Esophagus muscularis mucosa (tissue), 4 donors: Measurements from ENCODE around the gene ACTC1. TPM values are rescaled to one million over a fixed set of nuclear protein-coding genes. Genes with fewer than 3 reads are reported as not detected.

ENCODE experiments used
- DNase-seq: peaks from one replicate; pipeline ENCODE4 v3.0.0-alpha.2; 2017; ENCODE audit errors: extremely low spot score
- H3K27ac ChIP-seq, 4 donors: fragments of 200-600 bp; sonication (generic); replicated peaks in 1 of 4; 1 replicate in 3 of 4; 2 replicates in 1 of 4; pipeline ENCODE4 v1.5.1; 2016 to 2019; ENCODE audit warnings: mild to moderate bottlenecking in 1 of 4
- H3K27me3 ChIP-seq, 4 donors: fragments of 200-600 bp; sonication (generic); one replicate each; pipeline versions ENCODE4 v1.5.1 to v1.6.0; 2016 to 2019
- H3K36me3 ChIP-seq, 4 donors: fragments of 200-600 bp; sonication (generic); one replicate each; pipeline ENCODE4 v1.5.1; 2016 to 2019
- H3K4me1 ChIP-seq, 4 donors: fragments of 200-600 bp; sonication (generic); one replicate each; pipeline ENCODE4 v1.5.1; 2016 to 2019
- H3K4me3 ChIP-seq, 4 donors: fragments of 200-600 bp; sonication (generic); 1 replicate in 2 of 4; 2 replicates in 2 of 4; pipeline ENCODE4 v1.5.1; 2016 to 2019; ENCODE audit warnings: mild to moderate bottlenecking in 4 of 4, moderate library complexity in 1 of 4
- H3K9me3 ChIP-seq, 4 donors: fragments of 200-600 bp; sonication (generic); 1 replicate in 3 of 4; 2 replicates in 1 of 4; pipeline ENCODE4 v1.5.1; 2016 to 2019
- CTCF ChIP-seq, 3 experiments: fragments of 200-600 bp in 2 of 3; fragments of 450-650 bp in 1 of 3; sonication (generic) in 2 of 3; IDR thresholded peaks; one replicate each; pipeline ENCODE4 v1.5.1; 2017 to 2019; ENCODE audit warnings: antibody characterized with exemption in 3 of 3, mild to moderate bottlenecking in 2 of 3, moderate library complexity in 1 of 3
- EP300 ChIP-seq: sonication (generic); formaldehyde crosslinking; IDR thresholded peaks from one replicate; pipeline ENCODE4 v1.6.1; 2017; ENCODE audit warnings: antibody characterized with exemption
- POLR2A ChIP-seq: fragments of 450-650 bp; IDR thresholded peaks from one replicate; pipeline ENCODE4 v1.6.1; 2017; ENCODE audit warnings: antibody characterized with exemption, moderate library complexity, mild to moderate bottlenecking, low read depth
- POLR2AphosphoS5 ChIP-seq, 2 donors: sonication (generic); formaldehyde crosslinking; IDR thresholded peaks; one replicate each; pipeline ENCODE4 v1.6.1; 2017; ENCODE audit warnings: antibody characterized with exemption in 2 of 2
- WGBS: methylation state at CpG from one replicate; pipeline ENCODE4 v1.1.5; 2018; 5-methylcytosine and 5-hydroxymethylcytosine counted together
- intact Hi-C: fragments of 100-400 bp; cut with DNase I; formaldehyde crosslinking; loops from one replicate; pipeline ENCODE4 v1.15.1; 2023
- total RNA-seq, 4 donors: library from RNA; depleted of rRNA; stranded (reverse); fragments of >200 nt; gene quantifications; one replicate each; pipeline versions ENCODE4 v1.1.0 to v1.2.1, GENCODE V29; 2016

The ACTC1 gene
- total RNA-seq, 4 donors from 2014 or later = 4.7 to 8.7 (median 7.3) TPM

- Histone ChIP-seq H3K4me3 (no peak overlapping the region), H3K27ac (no peak overlapping the region), H3K9me3 (no peaks in the 10 kb centered on the region), H3K4me1 (peaks cover 12 to 24% (median 20%) of the 10 kb centered on the region in 4 donors), H3K27me3 (peaks cover 0 to 38% (median 5%) of the 10 kb centered on the region in 4 donors), H3K36me3 (peaks cover 0 to 44% (median 0%) of the 10 kb centered on the region in 4 donors)
- intact Hi-C loops = no loop called here
- DNase-seq = no peak
- TF ChIP-seq CTCF (IDR thresholded peaks at IDR 0.05) (no peak), POLR2AphosphoS5 (IDR thresholded peaks at IDR 0.05) (no peak), EP300 (no peak), POLR2A (no peak)
- 58% methylated on average over 2 of the region's 2 CpGs for WGBS
These were observed 1.4 kb downstream of the ACTC1 start for GRCh38 chr15:34793901-34794300.

GRCh38 chr15:34793071-34793470 is 2.3 kb downstream of the ACTC1 start:
- no peak overlapping the region for H3K27ac ChIP-seq

GRCh38 chr15:34791701-34792100 is 3.6 kb downstream of the ACTC1 start:
- intact Hi-C loops = no loop called here
- no peak overlapping the region for H3K27ac ChIP-seq

More at GRCh38 chr15:34793071-34793470, 2.3 kb downstream of the ACTC1 start:
- WGBS = 88% methylated on average over 3 of the region's 9 CpGs
- TF ChIP-seq POLR2AphosphoS5 (IDR thresholded peaks at IDR 0.05) = no peak
- TF ChIP-seq CTCF (IDR thresholded peaks at IDR 0.05) = no peak
- no peak for TF ChIP-seq EP300
- TF ChIP-seq POLR2A = no peak
- no peaks in the 10 kb centered on the region for H3K9me3 ChIP-seq
- intact Hi-C loops = no loop called here
- peaks cover 3 to 24% (median 19%) of the 10 kb centered on the region in 4 donors for H3K4me1 ChIP-seq
- H3K4me3 ChIP-seq = no peak overlapping the region
- no peak for DNase-seq
- H3K36me3 ChIP-seq = peaks cover 0 to 44% (median 0%) of the 10 kb centered on the region in 4 donors
- H3K27me3 ChIP-seq = peaks cover 0 to 38% (median 5%) of the 10 kb centered on the region in 4 donors

GRCh38 chr15:34790121-34790520 is 5.2 kb downstream of the ACTC1 start:
- Histone ChIP-seq H3K27me3 (peaks cover 0 to 26% (median 2%) of the 10 kb centered on the region in 4 donors), H3K9me3 (no peaks in the 10 kb centered on the region), H3K36me3 (peaks cover 0 to 44% (median 0%) of the 10 kb centered on the region in 4 donors), H3K4me3 (no peak overlapping the region), H3K27ac (no peak overlapping the region), H3K4me1 (peaks cover 3 to 14% (median 11%) of the 10 kb centered on the region in 4 donors)
- DNase-seq = no peak
- intact Hi-C loops = no loop called here
- WGBS = 83% methylated on average over 6 of the region's 6 CpGs
- TF ChIP-seq POLR2AphosphoS5 (IDR thresholded peaks at IDR 0.05) (no peak), CTCF (IDR thresholded peaks at IDR 0.05) (no peak), POLR2A (no peak), EP300 (no peak)

More at GRCh38 chr15:34791701-34792100, 3.6 kb downstream of the ACTC1 start:
- 70% methylated on average over 3 of the region's 3 CpGs for WGBS
- Histone ChIP-seq H3K4me1 (peaks cover 3 to 24% (median 19%) of the 10 kb centered on the region in 4 donors), H3K27me3 (peaks cover 0 to 38% (median 5%) of the 10 kb centered on the region in 4 donors), H3K9me3 (no peaks in the 10 kb centered on the region), H3K4me3 (no peak overlapping the region), H3K36me3 (peaks cover 0 to 44% (median 0%) of the 10 kb centered on the region in 4 donors)
- no peak for DNase-seq
- no peak for TF ChIP-seq EP300
- TF ChIP-seq POLR2A = no peak
- TF ChIP-seq POLR2AphosphoS5 (IDR thresholded peaks at IDR 0.05) = no peak
- TF ChIP-seq CTCF (IDR thresholded peaks at IDR 0.05) = no peak

GRCh38 chr15:34789326-34789725 is 6.0 kb downstream of the ACTC1 start:
- intact Hi-C loops = no loop called here
- H3K27me3 ChIP-seq = peaks cover 0 to 18% (median 1%) of the 10 kb centered on the region in 4 donors
- no peak for DNase-seq
- H3K27ac ChIP-seq = no peak overlapping the region
- TF ChIP-seq EP300 (no peak), POLR2AphosphoS5 (IDR thresholded peaks at IDR 0.05) (no peak), CTCF (IDR thresholded peaks at IDR 0.05) (no peak), POLR2A (no peak)
- 82% methylated on average over 7 of the region's 7 CpGs for WGBS
- peaks cover 0 to 36% (median 0%) of the 10 kb centered on the region in 4 donors for H3K36me3 ChIP-seq
- peaks cover 0 to 6% (median 3%) of the 10 kb centered on the region in 4 donors for H3K4me1 ChIP-seq
- no peaks in the 10 kb centered on the region for H3K9me3 ChIP-seq
- H3K4me3 ChIP-seq = no peak overlapping the region
